GM13977 (cell line): ENCODE measurements around the gene CEL.
A peak's percentile ranks its signal among the peaks of the same experiment; 100 is the strongest.

ENCODE experiments used
- DNase-seq: peaks from one replicate; pipeline ENCODE4 v3.0.0; 2012; ENCODE audit warnings: low spot score
- in situ Hi-C: fragments of 300-500 bp; cut with MboI; formaldehyde crosslinking; loops from one replicate; pipeline ENCODE4 v1.12.0; 2022; ENCODE audit warnings: low sequenced_read_pairs, low pct_unique_long_range_greater_than_20kb, mixed read lengths, inconsistent platforms; ENCODE audit not compliant: unreplicated experiment
- TF ChIP-seq, protein P1 (sequence below): IDR thresholded peaks from 2 replicates; pipeline ENCODE4 v1.5.1; 2012; ENCODE audit warnings: mild to moderate bottlenecking, control low read depth; ENCODE audit not compliant: insufficient read depth; ENCODE audit errors: extremely low read depth, missing control alignments

Gene CEL

DNA sequence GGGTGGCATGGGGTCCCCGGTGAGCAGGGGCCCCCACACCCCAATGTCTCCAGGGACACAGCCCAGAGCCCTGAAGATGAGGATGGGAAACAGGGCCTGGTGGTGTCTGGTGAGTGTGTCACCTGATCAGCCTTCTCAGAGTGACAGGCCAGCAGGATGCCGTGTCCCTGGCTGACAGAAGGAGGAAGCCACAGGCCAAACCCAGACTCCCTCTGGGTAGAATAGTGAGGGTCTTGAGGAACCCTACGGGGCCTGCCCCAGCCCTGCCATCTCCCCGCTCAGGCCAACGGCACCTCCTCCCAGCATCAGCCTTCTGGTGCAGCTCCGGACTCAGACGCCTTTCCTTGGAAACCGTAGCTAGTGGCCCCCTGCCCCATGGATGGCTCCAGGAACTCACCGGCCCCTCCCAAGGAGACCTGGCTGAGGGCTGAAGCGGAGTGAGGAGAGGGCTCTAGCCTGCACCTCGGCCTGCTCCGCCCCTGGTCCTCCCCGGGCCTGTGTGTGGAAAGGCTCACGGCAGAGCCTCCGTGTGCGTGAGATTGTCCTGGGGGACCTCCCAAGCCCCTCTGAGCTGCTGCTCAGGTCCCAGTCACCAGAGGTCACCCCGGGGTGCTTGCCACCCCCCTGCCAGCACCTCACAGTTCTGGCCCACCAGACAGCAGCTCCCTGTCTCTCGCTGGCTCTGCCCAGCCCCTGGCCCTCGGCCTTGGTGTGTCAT lies 53.3 kb downstream of the CEL start:
- in situ Hi-C loops: no loop called here
- TF ChIP-seq, protein P1, sequence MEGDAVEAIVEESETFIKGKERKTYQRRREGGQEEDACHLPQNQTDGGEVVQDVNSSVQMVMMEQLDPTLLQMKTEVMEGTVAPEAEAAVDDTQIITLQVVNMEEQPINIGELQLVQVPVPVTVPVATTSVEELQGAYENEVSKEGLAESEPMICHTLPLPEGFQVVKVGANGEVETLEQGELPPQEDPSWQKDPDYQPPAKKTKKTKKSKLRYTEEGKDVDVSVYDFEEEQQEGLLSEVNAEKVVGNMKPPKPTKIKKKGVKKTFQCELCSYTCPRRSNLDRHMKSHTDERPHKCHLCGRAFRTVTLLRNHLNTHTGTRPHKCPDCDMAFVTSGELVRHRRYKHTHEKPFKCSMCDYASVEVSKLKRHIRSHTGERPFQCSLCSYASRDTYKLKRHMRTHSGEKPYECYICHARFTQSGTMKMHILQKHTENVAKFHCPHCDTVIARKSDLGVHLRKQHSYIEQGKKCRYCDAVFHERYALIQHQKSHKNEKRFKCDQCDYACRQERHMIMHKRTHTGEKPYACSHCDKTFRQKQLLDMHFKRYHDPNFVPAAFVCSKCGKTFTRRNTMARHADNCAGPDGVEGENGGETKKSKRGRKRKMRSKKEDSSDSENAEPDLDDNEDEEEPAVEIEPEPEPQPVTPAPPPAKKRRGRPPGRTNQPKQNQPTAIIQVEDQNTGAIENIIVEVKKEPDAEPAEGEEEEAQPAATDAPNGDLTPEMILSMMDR: no peak
- no peak for DNase-seq

DNA sequence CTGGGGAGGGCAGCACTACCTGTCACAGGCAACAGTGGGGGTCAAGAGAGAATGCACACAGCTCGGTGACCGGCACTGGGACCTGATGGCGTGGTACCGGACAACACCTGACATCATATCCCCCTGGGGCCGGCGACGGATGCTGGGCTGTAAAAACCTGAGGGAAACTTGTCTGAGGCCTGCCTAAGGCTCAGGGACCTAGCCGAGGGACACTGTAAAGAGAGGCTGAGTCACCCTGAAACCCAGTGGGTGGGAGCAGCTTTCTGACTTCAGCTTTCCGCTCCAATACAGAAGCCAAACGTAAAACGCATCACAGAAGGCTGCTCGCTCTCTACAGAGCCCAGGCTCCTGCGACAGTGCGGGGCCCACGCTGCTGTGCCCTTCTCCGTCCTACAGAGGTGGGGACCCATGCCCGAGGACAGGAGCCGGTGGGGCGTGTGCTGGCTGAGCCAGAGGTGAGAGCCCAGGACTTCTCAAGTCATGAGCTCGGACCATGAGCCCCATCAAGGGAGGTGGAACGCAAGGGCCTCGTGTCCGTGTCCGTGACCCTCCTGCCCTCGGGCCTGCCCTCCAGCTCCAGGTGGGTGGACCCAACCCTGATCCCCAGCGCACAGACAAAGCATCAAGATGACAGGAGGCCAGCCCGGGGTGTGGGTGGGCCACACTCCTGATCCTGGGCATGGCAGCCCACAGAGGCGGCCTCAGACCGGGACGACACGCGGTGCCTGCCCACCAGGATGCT lies 54.0 kb downstream of the CEL start:
- in situ Hi-C loops: no loop called here
- DNase-seq: peak; percentile 94
- TF ChIP-seq, protein P1: no peak

DNA sequence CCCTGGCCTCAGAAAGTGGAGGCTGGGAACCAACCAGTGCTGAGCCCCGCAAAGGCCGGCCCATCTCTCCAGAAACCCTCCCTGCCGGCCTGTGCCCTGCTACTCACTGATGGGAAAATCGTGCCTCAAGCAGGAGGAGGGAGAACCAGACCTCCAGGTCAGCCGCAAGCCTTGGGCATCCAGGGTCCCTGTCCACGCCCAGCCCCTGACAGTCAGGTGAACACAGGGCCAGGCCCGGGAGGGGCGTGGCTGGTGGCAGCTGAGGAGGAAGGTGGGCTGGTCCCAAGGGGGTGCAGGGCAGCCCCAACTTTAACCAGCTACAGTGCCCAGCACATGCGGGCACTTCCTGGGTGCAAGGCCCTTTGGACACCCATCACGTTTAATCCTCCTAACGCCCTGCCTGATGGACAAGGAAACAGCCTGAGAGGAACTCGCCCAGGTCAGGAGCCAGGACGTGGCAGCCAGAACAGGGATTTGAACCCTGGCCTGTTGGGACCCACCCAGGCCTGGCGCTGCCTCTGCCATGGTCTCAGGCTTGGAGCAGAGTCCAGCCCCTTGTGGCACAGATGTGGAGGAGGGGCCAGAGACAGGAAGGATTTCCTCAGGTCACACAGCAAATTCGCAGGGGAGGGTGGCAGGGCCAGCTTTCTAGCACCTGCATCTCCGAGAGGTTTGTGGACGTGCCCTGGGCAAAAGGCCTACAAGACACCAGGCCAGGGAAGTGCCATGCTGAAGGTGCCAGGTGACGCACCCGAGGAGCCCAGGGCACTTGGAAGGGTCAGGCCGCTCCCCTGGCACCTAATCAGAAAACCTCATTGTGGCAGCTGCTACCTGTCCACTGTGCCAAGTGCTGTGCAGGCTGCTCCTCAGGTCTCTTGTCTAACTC lies 54.8 kb downstream of the CEL start:
- TF ChIP-seq, protein P1: no peak
- in situ Hi-C loops: no loop called here
- DNase-seq: no peak

DNA sequence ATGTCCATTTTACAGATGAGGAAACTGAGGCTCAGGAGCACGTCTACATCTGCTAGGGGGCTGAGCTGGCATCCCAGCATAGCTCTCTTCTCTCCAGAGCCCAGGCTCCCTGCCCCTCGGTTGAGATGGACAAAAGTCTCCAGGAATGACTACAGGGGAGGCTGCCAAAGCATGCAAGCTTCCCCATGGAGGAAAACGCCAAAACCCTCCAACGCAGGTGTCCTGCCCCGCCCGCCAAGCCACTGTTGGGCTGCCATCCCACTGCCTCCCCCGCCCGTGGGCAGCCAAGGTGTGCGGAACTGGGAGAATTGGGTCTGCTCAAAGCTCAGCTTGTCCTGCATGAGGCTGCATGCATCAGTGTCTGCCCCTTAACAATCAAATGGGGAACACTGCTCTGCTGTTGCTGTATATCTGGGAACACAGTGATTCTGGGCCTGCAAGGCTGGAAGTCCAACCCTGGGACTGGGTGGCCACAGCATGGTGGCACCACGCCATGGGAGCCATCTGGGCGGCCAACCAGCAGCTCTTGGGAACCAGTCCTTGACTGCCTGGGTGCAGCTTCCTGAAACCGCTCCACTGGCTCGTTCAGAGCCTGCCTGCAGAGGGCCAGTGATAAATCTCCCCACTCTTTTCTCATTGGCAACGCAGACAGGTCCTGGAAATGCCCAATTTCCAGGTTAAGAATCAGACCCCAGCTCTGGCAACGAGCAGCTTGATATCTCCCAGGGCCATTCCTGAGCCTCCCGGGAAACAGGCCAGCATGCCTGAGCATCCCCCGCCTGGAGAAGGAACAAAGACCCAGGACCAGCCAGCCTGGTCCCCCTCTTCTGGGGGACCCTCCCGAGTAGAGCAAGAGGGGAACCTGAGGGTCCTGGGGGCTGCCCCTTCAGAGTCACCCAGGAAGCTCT lies 55.7 kb downstream of the CEL start:
- in situ Hi-C loops: no loop called here
- TF ChIP-seq, protein P1: no peak
- no peak for DNase-seq

DNA sequence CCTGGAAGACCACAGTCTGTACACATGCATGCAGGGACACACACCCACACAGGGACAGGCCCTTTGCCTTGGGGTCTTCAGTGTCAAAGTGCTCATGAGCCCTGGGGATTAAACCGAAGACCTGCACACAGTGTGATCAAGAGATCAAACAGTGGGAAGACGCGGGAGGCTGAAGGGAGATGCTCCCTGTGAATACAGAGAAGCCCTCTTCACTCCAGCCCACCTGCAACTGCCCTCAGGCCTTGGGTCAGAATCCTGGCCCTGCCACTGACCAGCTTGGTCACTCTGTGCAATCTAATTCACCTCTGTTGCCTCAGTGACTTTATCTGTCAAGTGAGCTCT lies 56.4 kb downstream of the CEL start:
- DNase-seq: no peak
- in situ Hi-C loops: no loop called here
- TF ChIP-seq, protein P1: no peak
